HG03159 (cell line): ENCODE data around the gene CHI3L1.
"Not testable (repeated sequence)": the region's sequence is repeated elsewhere in the genome, so short reads cannot be mapped to it uniquely, and the experiment has no call there.

ENCODE experiments used
- ATAC-seq: cut with Tn5 transposase; IDR thresholded peaks from one replicate; pipeline ENCODE4 v1.9.1; 2021; ENCODE audit warnings: mild to moderate bottlenecking, moderate library complexity; ENCODE audit not compliant: unreplicated experiment

The CHI3L1 gene

DNA sequence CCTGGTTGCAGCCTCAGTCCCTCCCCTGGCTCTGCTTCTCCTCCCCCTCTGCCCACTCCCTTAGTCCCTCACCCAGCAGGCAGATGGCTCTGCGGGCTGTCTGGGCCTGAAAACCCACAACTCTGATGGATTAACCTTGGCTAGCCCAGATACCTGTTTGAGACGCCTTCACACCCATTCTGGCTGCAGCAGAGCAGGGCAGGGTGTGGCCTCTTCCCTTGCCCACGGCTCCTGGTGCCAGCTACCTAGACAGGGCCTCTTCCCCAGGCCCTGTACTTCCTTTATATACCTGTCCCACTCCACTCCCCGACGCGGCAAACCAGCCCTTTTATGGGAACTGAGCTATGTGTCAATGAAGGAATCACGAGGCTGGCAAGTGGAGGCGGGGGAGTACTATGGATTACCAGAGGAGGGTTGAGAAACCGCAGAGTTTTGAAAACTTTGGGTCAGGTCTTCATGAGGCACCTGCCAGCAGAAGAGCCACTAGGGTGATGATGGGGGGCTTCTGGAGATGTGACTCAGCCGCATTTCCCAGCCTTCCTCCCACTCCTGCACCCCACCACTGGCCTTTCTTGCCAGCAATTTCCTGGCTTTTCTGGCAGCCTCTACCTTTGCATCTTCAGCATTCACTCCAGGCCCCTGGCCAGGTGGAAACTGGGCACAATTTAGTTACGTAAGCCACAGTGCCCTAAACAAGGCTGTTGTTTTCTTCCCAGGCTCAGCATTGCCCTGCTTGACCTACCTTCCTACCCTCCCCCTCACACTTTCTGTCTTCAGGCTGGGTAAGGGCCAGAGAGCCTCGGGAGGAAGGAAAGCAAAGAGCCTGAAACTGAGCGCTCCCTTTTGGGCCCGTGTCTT lies at the start of gene CHI3L1:
TSS of gene CHI3L1 (minus strand) at position 259 of the 858 bp plus-strand sequence. CDS start at position 178, 81 bp downstream.
- no peak for ATAC-seq

DNA sequence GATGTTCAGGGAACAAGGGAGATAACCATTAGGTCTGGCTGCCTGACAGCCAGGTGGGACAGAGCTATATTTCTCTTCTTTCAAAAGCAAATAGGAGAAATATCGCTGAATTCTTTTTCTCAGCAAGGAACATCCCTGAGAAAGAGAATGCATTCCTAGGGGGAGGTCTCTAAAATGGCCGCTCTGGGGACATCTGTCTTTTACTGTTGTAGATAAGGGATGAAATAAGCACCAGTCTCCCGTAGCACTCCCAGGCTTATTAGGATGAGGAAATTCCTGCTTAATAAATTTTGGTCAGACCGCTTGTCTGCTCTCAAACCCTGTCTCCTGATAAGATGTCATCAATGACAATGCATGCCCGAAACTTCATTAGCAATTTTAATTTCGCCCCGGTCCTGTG lies 48.4 kb upstream of the CHI3L1 start:
- not testable (repeated sequence) for ATAC-seq

DNA sequence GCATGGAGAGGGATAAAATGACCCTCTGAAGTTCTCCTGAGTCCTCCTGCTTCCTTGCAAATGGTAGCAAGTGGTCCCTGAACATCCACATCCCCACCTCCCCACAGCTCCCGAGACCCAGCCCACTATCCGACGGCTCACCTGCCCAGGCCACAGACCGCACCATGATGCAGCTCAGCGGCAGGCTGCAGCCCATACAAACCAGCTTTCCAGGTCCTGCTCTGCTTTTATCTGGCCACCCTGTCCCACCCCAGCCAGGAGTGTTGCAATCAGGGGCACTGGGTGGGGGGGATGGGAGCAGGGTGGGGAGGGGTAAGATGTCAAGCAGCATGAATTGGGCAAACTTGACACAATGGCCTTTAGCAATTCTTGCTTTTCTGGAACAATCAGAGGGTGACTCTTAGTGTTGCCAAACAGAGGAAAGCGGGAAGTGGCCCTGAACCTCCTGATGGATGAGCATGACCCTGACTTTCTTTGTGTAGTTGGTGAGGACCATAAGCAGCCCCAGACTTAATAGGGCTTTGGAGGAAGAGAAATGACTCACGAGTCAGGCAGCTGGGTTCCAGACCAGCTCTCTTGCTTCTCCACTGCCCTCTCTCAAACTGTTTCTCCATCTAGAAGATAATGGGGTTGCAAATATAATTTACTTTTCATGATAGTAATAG lies 43.1 kb upstream of the CHI3L1 start, which contains the start of gene CHIT1:
TSS of gene CHIT1 (minus strand) at position 203 of the 665 bp plus-strand sequence. CDS start at position 166, 37 bp downstream.
- no peak for ATAC-seq

DNA sequence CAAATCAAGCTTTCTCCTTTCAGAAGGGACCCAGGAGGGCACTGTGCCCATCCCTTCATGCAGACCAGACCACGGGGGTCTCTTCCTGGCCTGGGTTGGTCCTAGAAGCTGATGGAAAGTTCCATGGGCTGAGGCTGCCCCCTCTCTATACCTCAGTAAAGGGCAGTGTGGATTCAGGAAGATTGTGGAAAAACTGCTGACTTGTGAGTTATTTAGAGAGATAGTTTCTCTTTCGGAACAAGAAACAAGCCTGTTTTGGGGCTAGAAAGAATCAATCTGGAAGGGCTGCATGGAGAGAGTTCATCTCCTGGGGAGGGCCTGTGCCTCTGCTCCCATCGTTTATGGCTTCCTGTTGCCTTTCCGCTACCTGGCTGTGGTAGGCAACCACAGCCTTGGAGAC lies 42.2 kb upstream of the CHI3L1 start:
- no peak for ATAC-seq

DNA sequence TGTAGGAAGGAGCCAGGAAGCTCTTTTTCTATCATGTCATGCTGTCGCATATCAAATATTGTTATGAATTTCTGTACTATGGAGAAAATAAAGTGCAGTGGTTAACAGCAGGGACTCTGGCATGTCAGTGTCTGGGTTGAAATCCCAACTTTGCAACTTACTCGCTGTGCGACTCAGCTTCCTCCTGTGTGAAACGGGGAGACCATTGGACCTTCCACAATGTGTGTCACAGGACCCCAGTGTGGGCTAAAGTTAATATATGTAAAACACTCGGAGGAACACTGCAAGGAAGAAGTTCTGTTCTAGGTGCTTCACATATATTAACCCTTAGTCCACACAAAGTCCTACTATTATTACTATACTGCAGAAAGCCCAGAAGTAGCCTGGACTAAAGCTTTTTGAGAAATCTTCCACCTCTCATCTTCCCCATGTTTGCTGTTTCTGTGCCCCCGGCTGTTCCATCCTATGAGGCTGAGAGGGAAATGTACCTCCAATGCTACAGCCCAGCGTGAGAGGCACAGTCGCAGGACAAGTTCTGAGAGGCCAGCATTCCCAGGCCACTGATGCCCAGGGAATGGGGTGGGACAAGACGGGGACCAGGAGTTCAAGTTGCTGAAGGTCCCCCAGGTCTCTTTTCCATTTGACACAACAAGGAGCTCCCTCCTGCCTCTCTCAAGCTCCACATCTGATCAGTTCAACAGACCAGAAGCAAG lies 41.0 kb upstream of the CHI3L1 start:
- ATAC-seq, result no peak

DNA sequence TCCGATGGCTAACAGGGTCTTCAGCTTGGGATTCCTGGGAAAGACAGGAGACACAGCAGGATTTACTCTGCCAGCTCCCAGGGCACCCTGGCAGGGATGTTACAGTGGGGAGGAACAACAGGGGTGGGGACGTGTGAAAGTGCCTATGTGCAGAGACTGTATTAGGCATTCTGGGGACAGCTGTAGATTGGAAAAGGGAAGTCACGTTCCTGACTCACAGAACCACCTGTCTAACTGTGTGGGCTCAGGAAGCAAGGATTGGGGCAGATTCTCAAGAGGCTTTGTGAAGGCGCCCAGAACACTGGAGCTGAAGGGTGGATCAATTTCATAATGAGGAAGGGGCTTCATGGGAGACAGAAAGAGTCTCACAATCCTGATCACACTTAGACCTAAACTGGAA lies 38.6 kb upstream of the CHI3L1 start:
- ATAC-seq, result no peak

DNA sequence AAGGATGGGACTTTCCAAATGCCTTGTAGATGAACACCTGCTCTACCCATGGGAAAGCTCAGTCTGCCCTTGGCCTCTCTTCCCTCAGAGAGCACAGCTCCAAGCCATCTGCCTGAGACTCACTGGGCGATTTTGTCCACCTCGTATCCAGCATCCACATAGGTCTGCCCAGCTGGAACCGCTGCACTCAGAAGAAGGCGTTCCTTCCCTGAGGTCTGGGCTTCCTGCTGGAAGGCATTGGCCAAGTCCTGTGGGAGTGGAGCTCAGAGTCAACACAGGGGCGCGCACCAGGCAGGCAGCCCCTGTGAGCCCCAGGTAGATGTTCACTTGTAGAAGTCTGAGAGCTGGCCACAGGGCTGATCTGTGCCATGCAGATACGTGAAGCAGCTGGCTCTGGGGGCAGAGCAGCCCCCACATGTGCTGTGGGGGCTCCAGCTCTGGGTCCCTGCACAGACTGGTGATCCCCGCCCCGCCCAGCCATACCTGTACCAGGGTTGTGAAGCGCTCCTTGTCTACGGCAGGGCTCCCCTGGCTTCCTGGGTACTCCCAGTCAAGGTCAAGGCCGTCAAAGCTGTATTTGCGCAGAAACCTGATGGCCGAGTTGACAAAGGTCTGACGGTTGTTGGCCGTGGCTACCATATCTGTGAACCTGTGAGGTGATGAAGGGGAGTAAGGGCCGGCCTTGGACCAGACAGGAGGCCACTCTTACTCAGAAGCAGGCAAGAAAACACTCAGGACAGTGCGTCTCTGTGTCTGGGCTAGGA lies 36.7 kb upstream of the CHI3L1 start:
- ATAC-seq, result no peak

DNA sequence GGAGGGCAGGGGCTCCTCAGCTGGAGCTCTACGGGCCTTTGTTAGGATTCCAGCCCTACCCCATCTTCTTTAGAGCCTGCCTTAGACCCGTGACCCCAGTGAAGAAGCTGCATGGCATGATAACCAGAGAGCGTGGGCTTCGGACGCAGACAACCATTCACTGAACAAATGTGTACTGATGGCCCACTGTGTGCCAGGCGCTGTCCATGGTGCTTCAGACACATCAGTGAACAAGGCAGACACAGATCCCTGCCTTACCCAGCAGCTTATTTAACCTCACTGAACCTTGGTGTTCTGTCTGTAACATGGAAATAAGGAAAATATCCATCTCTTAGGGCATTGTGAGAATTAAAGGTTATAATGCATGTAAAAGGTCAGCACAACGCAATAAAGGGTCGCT lies 33.4 kb upstream of the CHI3L1 start:
- no peak for ATAC-seq

DNA sequence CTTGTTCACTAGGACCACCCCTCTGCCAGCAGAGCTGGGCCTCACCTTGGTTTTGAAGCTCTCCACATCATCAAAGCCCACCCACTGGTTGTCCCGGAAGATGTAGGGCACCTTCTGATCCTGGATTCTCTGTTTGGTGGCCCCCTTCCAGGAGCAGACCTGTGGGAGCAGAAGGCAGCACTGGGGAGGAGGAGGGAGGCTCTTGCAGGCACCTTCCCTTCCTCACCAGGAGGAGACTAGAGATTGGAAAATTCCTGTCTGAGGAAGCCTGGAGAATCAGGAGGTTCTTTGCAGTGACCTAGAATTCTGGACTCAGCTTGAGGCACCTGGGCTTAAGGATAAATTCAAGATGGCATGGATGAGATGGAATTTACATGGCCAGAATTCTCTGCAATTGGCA lies 32.7 kb upstream of the CHI3L1 start:
- ATAC-seq, result no peak

DNA sequence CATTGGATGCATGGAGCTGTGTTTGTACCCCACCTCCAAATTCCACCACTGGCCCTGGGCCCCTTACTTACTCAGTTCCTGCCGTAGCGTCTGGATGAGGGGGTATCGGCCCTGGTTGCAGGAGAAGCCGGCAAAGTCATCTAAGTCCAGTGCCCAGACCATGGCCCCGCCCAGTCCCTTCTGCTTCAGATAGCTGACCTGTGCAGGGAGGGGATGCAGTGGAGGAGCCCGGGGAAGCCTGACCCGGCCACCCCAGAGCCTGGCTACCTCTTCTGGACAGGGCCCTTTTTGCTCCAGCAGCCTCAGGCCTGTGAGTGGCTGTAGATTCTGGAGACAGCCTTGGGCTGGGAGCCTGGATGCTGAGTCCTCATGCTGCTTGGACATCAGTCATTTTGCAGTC lies 31.2 kb upstream of the CHI3L1 start:
- ATAC-seq, result no peak

DNA sequence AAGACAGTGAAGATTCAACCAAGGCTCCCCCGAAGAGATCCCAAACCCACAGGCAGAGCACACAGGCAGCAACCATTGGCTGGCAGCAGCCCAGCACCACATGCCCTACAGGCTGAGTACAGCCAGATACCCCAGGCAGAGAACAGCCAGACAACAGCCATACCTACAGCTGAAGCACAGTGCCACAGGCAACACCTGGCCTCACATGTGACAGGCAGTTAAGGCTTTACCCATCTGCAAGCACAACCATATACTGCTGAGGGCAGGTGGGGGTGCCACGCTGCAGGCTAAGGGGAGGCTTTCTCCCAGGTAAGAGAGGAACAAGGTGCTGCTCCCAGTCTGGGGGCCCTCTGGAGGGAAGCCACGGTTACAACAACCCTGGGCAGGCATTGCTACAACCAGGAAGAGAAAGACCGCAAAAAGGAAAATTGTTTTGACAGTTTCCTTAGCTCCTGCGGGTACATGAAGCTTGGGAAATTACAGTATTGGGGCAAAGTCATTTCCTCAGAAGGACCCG lies 30.7 kb upstream of the CHI3L1 start:
- ATAC-seq, result no peak

DNA sequence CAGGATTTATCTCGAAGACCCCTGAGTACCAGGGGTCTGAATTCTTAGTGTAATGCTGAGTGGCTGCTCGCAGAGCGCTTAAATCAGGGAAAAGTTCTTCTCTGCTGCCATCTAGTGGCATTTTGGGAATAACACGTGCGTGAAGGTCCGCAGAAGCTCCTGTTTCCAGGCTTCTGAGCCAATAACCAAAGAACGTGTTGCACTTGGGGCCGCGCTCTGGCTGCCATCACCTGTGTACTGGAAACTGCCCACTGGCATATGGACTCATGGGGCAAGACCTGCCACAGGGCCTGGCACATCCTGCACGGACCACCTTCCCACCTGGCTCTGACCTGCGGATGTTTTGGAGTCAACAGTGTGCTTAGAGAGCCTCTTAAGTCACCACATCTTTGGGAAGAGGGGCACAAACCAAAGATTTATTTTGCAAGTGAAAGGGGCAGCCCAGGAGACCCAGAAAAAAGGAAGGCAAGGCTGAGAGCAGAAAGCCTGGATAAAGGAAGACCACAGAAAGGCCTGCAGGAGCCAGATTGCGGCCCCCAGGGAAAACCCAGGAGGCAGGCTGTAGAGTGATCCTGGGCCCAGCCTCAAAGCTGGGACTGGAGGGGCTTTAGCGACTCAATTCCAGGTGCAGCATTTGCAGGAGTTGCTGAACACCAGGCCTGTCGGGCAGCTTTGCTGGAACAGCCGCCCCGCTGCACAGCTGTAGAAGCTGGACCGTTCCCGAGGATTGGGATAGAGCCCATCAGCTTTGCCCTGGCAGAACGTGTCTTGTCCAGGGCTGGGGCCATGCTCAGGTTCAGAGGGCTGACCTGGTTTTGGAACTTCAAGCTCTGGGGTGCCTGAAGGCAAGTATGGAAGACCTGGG lies 30.0 kb upstream of the CHI3L1 start:
- no peak for ATAC-seq

DNA sequence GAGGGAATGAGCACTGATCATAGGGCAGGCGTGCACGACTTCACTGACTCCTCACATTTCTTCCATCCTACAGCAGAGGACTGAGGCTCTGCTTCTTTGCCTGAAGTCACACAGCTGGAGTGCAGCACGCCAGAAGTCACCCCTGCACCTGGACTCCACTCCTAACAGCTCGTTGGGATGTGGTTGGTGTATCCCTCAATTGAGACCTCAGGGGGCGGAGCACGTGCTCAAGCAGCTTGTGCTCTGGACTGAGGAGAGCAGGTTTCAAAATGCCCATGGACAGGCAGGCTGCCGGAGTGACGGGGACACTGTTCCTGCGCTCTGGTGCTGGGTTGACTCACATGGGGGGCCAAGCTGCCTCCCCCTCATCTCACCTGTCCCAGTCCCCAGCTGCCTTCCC lies 29.1 kb upstream of the CHI3L1 start:
- ATAC-seq, result no peak

DNA sequence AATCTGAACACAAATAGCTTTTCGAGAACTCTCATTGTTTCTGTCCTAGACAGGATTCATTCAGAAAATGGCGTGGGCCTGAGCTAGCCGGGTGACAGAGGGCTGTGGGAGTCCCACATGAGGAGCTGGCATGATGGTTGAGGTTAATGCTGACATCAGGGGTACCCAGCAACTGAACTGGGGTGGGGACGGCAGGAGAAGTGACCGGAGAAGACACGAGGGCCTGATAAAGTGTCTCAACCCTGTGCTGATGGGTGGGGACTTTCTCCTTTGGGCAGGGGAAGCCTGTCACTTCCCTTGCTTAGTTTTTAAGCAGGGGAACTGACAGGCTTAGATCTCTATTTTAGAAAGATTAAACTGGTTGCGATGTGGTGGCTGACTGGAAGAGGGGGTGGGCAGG lies 28.4 kb upstream of the CHI3L1 start:
- no peak for ATAC-seq

DNA sequence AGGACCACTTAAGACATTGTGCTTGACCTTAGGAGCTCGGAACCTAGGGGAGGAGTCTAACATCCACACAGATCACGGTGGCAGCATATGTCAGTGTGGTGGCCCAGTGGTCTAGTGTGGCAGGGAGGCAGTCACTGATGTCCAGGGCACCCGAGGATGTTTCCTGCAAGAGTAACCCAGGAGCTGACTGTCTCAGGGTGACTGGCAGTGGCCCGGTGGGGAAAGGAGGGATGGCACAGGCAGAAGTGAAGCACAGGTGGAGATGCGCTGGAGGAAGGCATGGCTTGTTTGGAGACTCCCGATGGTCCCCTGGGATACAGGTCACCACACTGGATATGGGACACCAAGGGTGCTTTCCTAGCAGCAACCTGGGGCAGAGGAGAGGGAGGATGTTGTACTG lies 26.6 kb upstream of the CHI3L1 start:
- ATAC-seq, result no peak

DNA sequence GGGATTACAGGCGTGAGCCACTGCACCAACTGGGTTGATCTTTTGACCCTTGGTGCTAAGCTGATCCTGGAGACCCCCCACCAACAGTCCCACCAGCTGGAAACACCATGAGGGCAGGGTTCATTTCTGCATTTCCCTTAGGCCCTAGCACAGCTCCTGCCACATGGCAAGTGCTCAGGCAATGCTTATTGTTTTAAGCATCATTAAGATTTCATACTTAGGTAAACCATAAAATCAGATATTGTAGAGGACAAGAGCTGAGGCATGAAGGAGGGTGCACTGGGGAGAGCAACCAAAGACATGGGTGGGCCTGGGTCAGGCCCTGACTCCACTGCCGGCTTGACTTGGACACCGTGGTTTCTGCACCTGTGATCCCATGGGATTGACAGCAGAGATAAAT lies 25.3 kb upstream of the CHI3L1 start:
- no peak for ATAC-seq

DNA sequence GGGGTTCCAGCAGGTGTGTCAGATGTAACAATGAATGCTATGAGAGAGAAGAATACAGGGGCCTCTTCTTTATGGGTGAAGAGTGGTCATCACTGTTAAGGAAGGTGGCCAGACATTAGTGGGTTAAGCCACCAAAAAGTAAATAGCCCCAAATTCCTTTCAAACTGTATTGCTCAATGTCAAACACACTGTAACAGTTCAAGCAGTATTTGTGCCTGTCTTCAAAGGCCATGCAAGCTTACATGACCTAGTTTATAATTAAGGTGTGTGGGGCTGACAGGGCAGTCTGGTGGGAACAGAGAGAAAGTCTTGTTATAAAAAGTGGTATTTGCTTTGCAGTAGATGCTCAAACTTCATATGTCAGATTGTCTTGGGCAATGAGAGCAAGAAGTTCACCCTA lies 24.5 kb upstream of the CHI3L1 start:
- no peak for ATAC-seq

DNA sequence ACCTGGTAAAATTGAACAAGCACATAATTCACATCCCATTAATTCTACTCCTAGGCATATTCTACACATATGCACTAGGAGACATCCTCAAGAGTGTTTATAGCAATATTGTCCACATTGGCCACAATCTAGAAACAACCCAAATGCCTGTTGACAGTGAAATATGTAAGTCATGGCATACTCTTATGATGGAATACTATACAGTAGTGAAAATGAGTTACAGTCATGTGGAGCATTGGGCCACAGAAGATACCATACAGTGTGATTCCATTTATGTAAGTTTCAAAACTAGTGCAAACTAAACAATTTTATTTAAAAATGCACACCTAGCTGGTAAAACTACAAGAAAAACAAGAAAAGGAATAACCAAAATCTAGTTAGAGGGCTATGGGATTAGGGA lies 23.8 kb upstream of the CHI3L1 start:
- ATAC-seq, result no peak

DNA sequence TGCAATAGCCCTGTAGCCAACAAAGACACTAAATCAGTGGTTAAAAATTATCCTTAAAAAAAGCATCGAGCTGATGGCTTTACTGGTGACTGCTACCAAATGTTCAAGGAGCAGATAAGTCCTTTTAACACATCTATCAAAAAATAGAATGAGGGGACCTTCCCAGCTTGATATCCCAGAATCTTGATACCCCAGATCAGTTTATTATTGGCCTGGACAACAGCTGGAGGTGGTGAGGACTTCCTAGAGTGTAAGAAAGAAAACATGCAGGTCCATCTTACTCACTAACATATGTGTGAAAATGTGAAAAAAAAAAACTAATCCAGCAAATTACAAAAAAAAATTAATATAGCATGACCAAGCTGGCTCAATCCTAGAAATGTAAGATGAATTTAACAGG lies 21.7 kb upstream of the CHI3L1 start:
- ATAC-seq, result no peak

DNA sequence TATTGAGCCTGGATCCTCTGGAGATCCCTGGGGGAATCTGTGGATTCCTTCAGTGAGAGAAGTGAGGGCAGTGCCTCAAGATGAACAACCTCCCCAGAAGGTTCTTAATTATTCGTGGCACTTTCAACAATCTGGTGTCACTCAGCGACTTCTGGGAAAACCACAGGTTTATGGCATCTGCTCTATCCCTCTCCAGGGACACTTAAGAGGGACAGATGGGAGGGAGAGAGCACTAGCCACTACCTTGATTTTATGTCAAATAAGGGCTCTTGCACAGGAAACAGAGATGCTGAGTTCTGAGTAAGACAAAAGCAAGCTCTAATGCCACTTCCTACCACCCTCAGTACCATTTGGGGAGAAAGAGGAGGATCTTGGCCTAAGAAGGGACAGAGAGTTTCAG lies 21.2 kb upstream of the CHI3L1 start:
- no peak for ATAC-seq
